Dermis blood vessel endothelial cell (primary cell): ENCODE measurements around the gene ARL4A. TPM values are rescaled to one million over a fixed set of nuclear protein-coding genes. Genes with fewer than 3 reads are reported as not detected.

ENCODE experiments used
- DNase-seq: peaks from one replicate; pipeline ENCODE4 v3.0.0; 2010
- total RNA-seq: library from RNA; depleted of rRNA; stranded (reverse); fragments of >200 nt; gene quantifications from 2 replicates; pipeline ENCODE4 v1.2.3, GENCODE V29; 2014

ARL4A gene
- total RNA-seq, 1 donor from 2014 or later, result 334 TPM

DNA sequence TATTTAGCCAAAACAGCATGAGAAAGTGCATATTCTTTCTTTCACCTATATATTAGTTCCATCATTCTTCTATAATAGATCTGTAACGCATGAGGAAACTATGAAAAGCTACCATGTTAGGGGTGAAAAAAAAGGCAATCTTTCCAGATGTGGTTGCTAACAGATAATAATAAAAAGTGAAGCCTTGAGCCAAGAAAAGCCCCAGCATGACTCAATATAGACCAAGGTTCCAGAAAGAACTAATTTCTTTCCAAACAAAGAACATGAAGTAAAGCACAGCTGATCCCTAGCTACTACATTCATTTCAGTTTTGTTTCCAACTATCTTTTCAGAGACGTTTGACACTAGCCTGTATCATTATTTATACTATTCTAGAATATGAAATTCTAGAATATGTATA is 16.4 kb downstream of the ARL4A start:
- DNase-seq, result no peak

DNA sequence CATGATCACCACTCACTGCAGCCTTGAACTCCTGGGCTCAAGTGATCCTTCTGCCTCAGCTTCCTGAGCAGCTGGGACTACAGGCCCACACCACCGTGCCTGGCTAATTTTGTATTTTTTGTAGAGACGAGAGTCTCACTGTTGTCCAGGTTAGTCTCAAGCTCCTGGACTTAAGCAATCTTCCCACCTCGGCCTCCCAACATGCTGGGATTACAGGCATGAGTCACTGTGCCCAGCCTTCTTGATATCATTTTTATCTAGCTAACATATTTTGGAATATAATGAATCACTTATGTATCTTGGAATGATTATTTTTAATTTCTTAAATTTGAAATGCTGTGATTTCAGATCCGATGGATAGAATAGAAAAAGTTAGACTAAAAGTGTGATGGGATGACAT is 18.4 kb downstream of the ARL4A start:
- no peak for DNase-seq

DNA sequence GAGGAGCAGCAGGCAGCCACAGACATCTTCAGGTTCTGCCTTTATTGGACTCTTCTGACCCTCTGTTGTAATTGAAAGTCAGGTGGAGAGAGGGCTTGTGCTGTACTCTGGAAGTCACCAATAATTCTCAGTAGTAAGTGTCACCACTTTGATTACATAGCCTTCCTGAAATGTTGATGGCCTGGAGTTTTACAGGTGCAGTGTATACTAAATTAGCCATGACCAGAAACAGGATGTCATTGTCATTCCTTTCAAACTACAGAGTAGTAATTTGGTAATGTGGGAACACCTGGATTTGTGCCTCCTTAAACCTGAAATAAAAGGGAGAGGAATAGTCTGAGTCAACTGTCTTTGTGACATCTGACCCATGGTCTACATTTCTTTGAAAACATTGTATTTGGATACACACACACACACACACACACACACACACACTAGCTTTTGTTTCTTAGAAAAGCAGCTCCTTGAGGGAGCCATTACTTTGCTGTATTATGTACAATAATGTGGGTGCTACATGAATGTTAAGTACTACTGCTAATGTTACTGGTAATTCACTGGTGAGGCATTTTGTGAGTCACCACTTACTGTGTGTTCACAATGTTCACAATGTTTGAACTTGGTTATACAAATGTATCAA is 19.6 kb downstream of the ARL4A start:
- no peak for DNase-seq

DNA sequence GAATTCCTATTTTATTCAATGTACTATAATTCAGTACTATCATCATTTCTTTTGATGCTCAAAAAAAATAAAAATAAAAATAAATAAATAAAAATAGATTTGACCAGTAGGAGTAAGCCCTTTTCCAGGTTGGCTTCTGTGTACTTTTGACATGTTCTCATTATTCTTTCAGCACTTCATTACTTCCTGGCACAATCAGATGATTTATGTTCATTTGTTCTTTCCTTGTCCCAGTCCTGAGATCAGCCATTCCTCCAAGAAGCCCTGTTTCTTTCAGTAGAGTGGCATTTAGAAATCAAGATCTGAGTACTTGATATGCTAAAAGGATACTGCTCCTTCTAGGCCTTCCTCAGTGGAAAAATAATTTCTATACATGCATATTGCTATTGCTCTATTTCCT is 20.9 kb downstream of the ARL4A start:
- DNase-seq, result no peak

DNA sequence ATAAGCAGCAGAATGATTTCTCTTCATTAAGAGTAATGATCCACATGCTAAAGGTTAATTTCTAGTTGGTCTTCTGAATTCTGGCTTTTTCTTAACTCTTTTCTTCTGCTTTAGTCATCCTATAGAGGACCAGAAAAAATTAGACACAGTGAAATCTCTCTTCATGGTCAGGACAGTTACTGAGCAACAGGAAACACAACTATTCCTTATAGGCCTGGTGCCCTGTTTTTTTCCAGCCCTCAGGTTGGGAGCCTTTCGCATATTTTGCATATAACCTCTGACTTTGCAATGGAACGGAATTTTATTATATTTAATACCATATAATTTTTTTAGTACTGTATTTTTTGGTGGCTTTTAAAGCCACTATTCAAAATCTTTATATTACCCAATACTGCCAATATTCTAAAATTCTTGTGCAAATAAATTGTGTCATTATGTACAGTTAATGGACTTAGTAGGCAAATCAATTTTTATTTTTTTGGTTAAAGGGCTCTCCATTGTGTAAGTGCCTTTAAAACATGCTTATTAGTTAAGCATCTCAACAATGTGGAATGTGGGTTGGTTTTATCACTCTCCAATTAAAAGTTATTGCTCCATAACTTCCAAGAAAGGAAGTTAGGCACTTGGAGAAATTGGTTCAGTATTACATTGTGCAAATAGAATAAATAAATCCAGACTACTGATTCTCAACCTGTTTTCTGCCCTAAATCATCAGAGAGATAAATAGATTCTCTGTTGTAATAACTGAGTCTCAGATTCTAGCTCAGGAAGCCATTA is 22.5 kb downstream of the ARL4A start:
- DNase-seq, result no peak

DNA sequence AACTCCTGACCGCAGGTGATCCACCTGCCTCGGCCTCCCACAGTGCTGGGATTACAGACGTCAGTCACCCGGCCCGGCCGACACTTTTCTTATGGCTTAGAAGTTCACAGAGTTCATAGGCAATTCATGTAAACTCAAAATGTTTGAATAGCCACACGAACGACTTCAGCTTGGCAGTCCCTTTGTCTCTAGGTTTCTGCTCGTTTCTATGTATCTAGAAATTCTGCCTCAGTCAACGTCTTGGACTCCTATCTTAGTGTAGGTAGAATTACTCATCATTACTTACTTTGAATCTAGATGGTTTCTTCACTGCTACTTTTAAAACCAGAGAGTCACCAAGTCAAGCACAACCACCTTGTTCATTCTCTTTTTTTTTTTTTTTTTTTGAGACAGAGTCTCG is 23.7 kb downstream of the ARL4A start:
- DNase-seq, result no peak

DNA sequence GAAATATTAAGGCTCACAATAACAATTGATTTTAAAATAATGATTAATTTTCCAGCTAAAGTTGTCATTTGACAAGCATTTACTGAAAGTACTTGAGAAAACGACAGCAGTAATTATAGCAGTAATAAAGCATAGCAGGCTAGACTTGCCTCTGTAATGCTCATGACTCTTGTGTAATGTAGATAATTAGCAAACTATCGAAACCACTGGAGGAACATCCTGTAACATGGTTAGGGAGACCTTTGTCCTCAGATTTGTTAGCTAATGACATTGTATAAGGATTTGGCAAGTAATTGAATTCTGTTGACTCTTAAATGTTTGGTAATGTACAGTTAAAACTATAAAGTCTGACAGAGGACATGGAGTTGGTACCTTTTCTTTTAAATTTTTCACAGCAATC is 24.8 kb downstream of the ARL4A start:
- no peak for DNase-seq

DNA sequence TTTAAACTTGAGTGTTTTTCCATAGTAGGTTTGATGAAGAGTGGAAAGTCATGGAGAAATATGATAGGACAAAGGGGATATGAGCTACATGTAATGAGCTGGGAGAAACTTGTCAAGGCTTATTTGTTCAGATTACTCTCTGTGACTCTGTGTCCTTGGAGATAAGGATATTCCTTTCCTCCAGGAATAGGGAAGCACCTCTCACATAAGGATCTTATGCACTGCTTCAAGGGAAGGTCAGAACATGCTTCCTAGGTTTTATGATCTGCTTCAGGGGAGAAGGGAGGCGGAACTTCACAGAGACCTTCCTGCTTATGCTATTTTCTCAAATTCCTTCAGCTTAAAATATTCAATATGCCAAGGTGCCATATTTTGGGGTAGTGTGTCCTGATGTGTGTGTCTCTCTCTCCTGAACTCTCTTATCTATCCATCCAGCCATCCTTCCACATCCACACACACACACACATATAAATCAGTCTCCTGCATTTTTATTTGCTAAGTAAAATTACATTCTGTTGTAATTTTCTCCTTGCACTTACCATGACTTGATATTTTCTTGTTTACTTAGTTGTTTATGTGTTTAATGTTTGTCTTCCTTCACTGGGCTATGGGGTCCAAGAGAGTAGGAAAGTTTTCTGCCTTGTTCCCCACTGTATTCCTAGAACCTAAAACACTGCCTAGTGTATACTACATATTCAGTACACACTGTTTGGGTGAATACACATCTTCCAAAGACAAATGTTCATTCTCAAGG is 26.4 kb downstream of the ARL4A start:
- no peak for DNase-seq

DNA sequence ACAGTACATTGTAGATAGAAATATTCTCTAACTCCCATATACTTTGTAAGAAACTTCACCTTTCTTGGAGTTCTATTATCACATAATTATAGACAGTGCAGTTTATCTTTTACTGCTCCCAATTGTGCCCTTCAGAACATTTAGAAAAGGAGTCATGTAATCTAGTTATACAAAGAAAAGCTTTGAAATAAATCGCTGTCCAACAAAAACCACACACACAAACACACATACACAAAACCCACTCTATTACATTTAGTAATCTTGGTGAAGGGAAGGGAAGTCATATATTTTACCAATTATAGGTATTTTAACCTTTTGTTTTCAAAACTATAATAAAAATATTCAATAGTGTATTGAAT is 26.9 kb downstream of the ARL4A start:
- no peak for DNase-seq

DNA sequence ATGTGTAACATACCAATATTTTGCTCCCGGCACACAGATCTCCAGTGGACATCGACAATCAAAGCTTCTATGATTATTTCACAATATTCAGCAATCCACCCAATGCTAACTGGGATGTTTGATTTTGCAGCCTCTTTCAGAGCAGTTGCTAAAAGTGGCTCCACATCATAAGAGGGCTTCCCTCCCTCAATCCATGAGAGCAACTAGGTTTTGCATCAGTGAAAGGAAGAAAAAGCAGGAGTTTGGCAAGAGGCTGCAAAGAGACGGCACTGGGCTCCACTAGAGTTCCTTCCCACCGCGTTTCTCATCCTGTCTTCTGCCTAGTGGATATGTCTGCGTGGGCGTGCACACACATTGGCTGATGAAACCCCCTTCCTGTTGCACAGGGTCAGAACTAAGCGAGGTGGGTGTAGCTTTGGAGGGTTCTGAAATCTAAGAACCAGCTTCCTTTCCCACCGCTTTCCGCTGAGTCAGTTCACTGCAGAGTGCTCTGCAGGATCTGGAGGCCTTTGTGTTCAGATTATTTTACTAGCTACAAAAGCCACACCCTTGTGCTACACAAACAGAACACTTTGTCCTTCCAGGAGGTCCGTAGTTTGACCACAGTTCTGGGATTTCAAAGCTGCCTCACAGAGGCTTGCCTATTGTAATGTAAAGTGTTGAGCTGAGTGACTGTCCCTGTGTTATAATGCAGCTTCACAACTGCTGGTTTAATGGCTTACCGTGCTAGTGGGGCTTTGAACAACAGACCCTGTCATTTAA is 28.1 kb downstream of the ARL4A start:
- DNase-seq, result peak; percentile 96

DNA sequence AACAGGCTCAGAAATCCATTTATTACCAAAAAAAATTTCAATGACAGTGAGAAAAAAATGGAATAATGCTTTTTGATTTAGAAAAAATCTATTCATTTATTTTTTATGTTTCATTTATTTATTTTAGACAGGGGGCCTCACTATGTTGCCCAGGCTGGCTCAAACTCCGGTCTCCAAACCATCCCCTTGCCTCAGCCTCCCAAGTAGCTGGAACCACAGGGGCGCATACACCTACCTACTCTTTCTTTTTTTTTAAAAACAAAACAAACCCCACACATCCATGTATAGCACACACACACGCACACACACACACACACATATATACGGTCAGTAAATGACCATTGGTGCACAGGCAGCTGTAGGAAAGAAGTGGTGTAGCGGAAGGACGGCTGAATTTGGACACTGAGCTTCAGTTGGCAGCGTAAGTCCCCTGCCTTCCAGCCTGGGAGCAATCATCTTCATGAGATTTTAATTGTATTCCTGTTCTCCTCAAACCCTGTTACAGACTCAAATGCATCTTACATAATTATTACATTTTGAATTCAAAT is 28.8 kb downstream of the ARL4A start:
- peak; percentile 55 for DNase-seq

DNA sequence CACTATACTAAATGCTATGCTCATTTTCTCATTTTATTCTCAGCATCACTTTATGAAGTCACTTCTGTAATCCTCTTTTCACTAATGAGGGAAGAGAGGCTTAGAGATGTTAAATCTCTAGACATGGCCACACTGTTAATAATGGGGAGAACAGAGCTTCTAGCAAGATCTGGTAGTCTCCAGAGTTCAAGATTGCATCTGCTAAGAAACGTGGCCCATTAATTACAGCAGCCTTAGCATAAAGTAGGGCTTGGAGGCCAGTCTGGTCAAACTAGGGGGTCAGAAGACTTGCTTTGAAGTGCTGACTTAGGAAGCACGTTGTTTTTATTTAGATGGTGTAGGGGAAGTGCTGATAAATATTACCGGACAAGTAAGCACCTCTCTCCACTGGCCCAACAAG is 29.3 kb downstream of the ARL4A start:
- no peak for DNase-seq

DNA sequence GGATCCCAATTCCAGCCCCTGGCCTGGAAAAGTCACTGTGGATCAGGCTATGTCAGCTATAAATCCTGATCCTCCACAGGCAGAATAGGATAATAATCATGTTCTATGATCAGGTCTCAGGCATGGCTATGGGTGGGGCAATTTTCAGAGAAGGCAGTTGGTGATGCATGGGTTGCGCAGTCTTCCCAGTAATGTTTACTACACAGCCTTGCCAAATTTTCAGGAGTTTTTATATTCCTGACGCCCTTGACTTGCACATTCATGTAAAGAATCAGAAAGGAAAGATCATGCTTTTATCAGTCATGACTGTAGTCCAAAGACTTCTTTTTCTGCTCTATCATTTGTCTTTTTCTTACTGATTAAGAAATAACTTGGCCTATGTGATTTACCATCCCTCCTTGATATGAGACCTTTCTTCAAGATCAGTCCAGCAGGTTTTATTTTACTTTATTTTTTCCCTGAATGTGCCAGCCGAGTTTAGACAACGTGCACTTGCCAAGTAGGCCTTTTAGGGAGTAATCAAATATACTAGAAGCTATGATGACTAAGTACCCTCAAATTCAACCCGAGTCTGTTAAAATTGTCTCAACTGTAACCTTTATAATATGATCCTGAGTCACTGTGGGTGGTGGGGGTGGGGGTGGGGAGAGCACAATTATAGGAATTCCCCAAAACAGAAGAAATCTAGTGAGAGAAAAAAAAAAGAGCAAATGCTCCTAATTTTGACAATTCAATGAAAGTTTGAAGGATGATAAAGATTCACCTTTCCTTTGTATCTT is 31.9 kb downstream of the ARL4A start:
- peak; percentile 69 for DNase-seq

DNA sequence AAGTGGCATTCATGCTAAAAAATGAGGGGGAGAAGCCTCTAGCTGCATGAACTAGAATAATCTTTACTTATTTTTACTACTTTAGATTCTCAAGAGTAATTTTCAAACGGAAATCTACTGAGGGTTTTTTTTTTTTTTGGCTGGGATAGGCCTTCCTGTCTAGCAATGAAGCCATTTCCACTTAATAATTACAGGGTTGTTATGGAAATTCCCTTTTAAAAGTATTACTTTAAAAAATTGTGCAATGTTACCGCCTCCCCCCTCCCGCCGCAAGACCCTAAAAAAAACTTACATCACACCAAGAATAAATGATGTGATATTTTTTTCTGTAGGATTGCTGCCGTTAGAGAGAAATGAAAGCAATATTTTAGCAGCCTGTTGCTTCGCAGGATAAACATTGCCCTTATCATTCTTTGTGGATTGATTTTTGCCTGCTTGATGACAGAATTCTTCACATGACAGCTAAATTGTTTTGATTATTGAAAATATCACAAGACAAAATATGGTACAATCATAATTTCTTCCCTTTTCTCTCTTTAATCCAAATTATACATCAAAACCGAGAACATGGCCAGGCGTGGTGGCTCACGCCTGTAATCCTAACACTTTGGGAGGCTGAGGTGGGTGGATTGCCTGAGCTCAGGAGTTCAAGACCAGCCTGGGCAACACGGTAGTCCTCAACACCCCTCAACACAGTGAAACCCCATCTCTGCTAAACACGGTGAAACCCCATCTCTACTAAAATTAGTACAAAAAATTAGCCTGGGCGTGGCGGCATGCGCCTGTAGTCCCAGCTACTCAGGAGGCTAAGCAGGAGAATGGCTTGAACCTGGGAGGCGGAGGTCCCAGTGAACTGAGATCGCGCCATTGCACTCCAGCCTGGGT is 32.8 kb downstream of the ARL4A start:
- DNase-seq, result peak; percentile 71

DNA sequence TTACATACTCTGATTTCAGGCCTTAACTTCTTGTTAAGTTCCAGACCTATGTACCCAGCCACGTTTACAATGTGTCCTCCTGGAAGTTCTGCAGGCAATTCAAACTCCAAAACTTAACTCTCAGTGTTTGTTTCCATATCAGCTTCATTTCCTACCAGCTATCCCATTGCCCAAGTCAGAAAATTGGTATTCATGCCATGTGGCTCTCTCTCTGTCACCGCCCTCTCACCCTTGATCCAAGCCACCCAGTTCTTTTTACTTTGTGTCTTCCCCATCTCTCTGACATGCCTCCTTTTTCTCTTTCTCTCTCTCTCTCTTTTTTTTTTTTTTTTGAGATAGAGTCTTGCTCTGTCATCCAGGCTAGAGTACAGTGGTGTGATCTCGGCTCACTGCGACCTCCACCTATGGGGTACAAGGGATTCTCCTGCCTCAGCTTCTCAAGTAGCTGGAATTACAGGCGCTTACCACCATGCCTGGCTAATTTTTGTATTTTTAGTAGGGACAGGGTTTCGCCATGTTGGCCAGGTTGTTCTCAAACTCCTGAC is 33.9 kb downstream of the ARL4A start:
- no peak for DNase-seq

DNA sequence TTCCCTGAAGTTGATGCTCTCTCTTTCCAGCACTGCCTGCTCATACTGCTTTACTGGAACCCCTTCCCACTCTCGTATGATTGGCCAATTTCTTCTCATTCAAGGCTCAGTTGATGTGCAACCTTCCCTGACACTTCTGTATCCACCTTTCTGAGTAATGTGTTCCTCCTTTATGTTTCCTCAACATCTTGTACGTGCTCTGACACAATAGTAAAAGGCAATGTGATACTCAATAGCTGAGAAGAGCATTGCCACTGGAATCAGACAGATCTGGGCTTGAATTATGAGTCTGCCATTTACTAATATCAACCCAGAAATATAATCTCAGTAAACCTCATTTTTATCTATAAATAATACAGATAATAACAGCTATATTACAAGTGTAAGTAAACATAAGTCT is 34.7 kb downstream of the ARL4A start:
- no peak for DNase-seq

DNA sequence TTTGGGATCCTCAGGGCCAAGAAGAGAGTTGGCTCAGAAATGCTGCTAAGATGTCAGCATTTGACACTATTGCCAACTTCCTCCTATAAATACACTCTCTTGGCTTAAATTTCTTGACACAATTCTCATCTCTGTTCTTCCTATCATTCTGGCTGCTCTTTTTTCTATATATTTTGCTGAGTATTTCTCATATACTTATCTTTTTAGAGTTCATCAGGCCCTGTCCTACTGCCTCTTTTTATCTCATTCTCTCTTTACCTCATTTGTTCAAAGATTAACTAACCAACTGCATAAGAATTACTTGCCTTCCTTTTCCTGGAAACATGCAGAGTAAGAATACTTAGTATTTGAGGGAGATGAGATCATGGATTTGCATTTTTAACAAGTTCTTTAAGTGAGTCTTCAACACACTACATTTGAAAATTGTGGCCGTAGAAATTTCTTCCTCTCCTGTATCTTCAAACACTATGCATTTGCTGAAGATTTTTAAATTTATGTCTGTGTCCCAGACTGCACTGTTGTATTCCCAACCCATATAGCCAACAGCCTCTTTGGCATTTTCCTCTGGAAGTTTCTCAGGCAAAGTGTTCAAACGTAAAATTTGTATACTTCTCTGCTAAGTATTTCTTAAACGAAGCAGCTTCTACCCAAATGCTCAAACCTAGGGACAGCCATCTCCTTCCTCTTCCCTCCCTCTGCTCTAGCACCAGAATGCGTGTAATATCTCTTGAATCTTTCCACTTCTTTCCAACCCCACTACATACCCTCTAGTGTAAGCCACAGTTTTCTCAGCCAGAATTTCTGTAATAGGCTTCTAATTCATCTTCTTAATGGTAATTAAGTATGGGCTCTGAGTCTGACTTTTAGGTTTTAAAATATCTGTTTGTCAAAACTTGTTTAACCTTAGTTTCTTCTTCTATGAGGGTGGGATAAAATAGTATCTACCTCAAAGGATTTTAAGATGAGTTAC is 35.5 kb downstream of the ARL4A start:
- DNase-seq, result no peak

DNA sequence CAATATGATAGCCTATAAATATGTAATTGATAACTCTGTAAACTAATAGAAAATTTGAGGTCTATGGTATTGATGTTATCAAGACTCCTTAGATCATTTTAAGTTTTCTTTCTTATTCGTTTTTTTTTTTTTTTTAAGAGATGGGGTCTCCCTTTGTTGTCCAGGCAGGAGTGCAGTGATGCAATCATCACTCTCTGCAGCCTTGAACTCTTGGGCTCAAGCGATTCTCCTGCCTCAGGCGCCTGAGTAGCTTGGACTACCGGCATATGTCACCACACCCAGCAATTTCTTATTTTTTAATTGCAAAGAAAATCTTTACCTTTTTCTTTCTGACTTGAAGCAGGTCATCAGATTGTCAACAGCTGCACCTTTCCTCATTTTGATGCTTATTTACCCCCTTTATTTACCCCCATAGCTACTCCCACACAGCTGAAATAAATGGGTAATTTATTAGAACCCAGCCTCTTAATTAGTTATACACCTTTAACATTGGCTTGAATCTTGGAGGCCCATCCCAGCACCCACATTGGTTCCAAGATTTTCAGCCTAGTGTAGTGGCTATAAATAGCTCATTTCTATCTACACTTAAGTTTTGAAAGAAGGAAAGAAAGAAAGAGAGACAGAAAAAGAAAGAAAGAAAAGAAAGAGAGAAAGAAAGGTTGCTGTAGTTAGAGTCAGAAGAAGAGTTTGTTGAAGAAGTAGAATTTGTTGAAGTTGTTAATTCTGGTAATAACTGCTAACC is 38.3 kb downstream of the ARL4A start:
- no peak for DNase-seq

DNA sequence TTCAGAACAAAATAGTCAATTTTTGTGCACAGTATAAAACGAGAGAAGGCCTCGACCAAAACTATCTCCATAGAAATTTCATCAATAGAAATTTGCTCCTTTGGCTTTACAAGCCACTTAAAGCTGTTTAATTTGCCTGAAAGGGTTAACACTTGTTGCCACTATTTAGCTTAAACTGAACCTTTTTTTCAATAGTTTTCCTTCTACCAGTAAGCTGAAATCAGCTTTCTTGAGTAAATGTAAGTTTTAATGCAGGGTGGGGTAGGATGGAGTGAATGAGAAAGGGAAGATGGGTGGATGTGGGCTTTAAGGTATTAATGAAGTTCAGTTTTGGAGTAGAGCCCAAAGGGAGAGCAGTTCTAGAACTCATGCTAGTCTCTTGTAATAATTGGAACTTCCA is 39.5 kb downstream of the ARL4A start:
- DNase-seq, result no peak
